Measurements from ENCODE around the gene KRT72. TPM values are rescaled to one million over a fixed set of nuclear protein-coding genes. Genes with fewer than 3 reads are reported as not detected.

The KRT72 gene
- total RNA-seq, 2 experiments from 2014 or later: 82.2 to 83.4 TPM

GRCh38 chr12:52566847-52567291 is 34.4 kb downstream of the KRT72 start:
- ATAC-seq (ENCODE audit: poor library complexity) (peak; percentile 21), DNase-seq (peak in 5 of 14 experiments; percentile 8 to 85 (median 58))
- no peak overlapping the region for H3K4me3 ChIP-seq (ENCODE audit: low read length)
- H3K27me3 ChIP-seq (ENCODE audit: control insufficient read depth in 1 of 2, insufficient read depth in 2 of 2, low read length in 2 of 2): peaks cover 4 to 11% of the 10 kb centered on the region in 2 experiments
- Mint-ChIP-seq H3K4me3 (no peak overlapping the region), H3K4me1 (ENCODE audit: low read depth) (no peaks in the 10 kb centered on the region), H3K27ac (no peak overlapping the region), H3K9me3 (no peaks in the 10 kb centered on the region), H3K27me3 (peaks cover 25% of the 10 kb centered on the region), H3K36me3 (ENCODE audit: low read depth) (no peaks in the 10 kb centered on the region)
- POLR2A ChIA-PET: no interaction called here
- H3K36me3 ChIP-seq (ENCODE audit: insufficient read depth, low read length): no peaks in the 10 kb centered on the region
- TF ChIP-seq CTCF (IDR thresholded peaks at IDR 0.05): no peak
- no peaks in the 10 kb centered on the region for H3K4me1 ChIP-seq (ENCODE audit: insufficient read depth, low read length)
- no peaks in the 10 kb centered on the region for H3K9me3 ChIP-seq (ENCODE audit: control insufficient read depth in 1 of 2, insufficient read depth in 1 of 2, low read length in 2 of 2)
- peak overlapping the region in 1 of 2 donors; percentile 9 for H3K27ac ChIP-seq (ENCODE audit: low read depth in 1 of 2, low read length in 2 of 2)
- intact Hi-C loops (cut with DNase I, micrococcal nuclease): no loop called here
- CTCF ChIA-PET: no interaction called here

GRCh38 chr12:52564582-52564981 is 36.7 kb downstream of the KRT72 start:
- Mint-ChIP-seq H3K27ac (no peak overlapping the region), H3K27me3 (peaks cover 34% of the 10 kb centered on the region), H3K4me1 (ENCODE audit: low read depth) (no peaks in the 10 kb centered on the region), H3K9me3 (no peaks in the 10 kb centered on the region), H3K36me3 (ENCODE audit: low read depth) (no peaks in the 10 kb centered on the region), H3K4me3 (no peak overlapping the region)
- H3K9me3 ChIP-seq (ENCODE audit: control insufficient read depth in 1 of 2, insufficient read depth in 1 of 2, low read length in 2 of 2): no peaks in the 10 kb centered on the region
- H3K36me3 ChIP-seq (ENCODE audit: insufficient read depth, low read length): no peaks in the 10 kb centered on the region
- DNase-seq (no peak), ATAC-seq (ENCODE audit: poor library complexity) (no peak)
- CTCF ChIA-PET: no interaction called here
- H3K4me1 ChIP-seq (ENCODE audit: insufficient read depth, low read length): no peaks in the 10 kb centered on the region
- POLR2A ChIA-PET: no interaction called here
- H3K27ac ChIP-seq (ENCODE audit: low read depth in 1 of 2, low read length in 2 of 2): no peak overlapping the region
- intact Hi-C loops (cut with DNase I, micrococcal nuclease): no loop called here
- H3K27me3 ChIP-seq (ENCODE audit: control insufficient read depth in 1 of 2, insufficient read depth in 2 of 2, low read length in 2 of 2): peaks cover 0 to 16% of the 10 kb centered on the region in 2 experiments
- no peak overlapping the region for H3K4me3 ChIP-seq (ENCODE audit: low read length)
- no peak for TF ChIP-seq CTCF (IDR thresholded peaks at IDR 0.05)

- Mint-ChIP-seq H3K27me3 (peaks cover 31% of the 10 kb centered on the region), H3K4me3 (no peak overlapping the region), H3K9me3 (no peaks in the 10 kb centered on the region), H3K4me1 (ENCODE audit: low read depth) (no peaks in the 10 kb centered on the region), H3K27ac (no peak overlapping the region), H3K36me3 (ENCODE audit: low read depth) (no peaks in the 10 kb centered on the region)
- ChIA-PET POLR2A (no interaction called here), CTCF (no interaction called here)
- peaks cover 3% of the 10 kb centered on the region for H3K4me1 ChIP-seq (ENCODE audit: insufficient read depth, low read length)
- no peak for TF ChIP-seq CTCF (IDR thresholded peaks at IDR 0.05)
- H3K4me3 ChIP-seq (ENCODE audit: low read length): no peak overlapping the region
- H3K36me3 ChIP-seq (ENCODE audit: insufficient read depth, low read length): no peaks in the 10 kb centered on the region
- H3K27ac ChIP-seq (ENCODE audit: low read depth in 1 of 2, low read length in 2 of 2): no peak overlapping the region
- DNase-seq: no peak
- no peaks in the 10 kb centered on the region for H3K9me3 ChIP-seq (ENCODE audit: control insufficient read depth in 1 of 2, insufficient read depth in 1 of 2, low read length in 2 of 2)
- ATAC-seq (ENCODE audit: poor library complexity): no peak
- intact Hi-C loops (cut with DNase I, micrococcal nuclease): no loop called here
- H3K27me3 ChIP-seq (ENCODE audit: control insufficient read depth in 1 of 2, insufficient read depth in 2 of 2, low read length in 2 of 2): peaks cover 2 to 16% of the 10 kb centered on the region in 2 experiments
Measured at GRCh38 chr12:52561880-52562449, 39.3 kb downstream of the KRT72 start.
